Ammon's horn (tissue), 1 donor: ENCODE data around the gene PLEKHM3.
A peak's percentile ranks its signal among the peaks of the same experiment; 100 is the strongest.
"Not testable (repeated sequence)": the region's sequence is repeated elsewhere in the genome, so short reads cannot be mapped to it uniquely, and the experiment has no call there.

Experiments used
- DNase-seq: peaks from one replicate; pipeline ENCODE4 v3.0.0-alpha.2; 2016; ENCODE audit warnings: low spot score

PLEKHM3 gene

DNA sequence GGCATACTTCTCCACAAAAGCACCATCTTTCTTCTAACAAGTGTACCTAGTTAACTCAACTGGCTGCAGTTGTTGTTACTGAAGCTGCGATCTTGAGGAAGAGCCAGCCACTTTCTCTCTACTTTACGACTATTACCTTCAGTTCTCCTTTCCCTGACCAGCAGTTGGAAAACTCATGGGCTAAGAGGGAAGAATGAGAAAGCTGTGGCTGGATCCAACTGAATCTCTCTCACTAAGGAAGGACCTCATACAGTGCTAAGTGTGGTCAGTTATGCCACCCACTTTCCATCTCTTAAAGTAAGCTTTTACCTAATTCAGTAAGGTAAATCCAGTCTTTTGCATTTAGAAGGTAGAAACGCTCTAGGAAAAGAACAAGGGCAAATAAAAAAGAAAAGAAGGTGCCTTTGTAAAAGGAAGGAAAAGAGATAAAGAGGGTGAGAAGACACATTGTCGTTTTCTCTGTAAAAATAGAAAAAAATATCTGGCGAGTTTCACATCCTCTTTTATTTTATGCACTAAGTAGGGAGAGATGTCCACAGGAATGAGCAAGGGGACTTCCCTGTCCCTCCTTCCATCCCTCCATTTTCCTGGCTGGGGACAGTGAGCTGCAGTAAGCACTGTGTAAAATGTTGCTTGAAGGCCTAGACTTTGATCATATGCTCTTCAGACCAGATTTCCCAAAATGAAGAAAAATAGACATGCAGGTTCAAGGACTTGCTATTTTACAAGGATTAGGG lies 73.4 kb downstream of the PLEKHM3 start:
- no peak for DNase-seq

DNA sequence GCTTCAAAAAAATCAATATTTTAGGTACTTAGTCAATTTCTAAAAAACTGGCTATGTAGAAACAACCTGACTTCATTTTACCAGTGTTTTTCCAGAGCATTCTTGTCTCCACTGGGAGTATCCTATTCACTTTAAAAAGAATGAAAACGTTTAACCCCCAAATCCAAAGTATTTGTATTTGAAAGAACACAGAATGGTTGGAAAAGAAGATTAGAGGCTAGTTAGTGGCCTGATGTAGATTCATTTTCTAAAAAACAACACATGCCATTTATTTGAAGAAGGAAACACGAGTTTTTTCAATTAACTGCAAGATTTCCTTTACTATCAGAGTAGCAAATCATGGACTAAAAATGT lies 74.6 kb downstream of the PLEKHM3 start:
- DNase-seq: no peak

DNA sequence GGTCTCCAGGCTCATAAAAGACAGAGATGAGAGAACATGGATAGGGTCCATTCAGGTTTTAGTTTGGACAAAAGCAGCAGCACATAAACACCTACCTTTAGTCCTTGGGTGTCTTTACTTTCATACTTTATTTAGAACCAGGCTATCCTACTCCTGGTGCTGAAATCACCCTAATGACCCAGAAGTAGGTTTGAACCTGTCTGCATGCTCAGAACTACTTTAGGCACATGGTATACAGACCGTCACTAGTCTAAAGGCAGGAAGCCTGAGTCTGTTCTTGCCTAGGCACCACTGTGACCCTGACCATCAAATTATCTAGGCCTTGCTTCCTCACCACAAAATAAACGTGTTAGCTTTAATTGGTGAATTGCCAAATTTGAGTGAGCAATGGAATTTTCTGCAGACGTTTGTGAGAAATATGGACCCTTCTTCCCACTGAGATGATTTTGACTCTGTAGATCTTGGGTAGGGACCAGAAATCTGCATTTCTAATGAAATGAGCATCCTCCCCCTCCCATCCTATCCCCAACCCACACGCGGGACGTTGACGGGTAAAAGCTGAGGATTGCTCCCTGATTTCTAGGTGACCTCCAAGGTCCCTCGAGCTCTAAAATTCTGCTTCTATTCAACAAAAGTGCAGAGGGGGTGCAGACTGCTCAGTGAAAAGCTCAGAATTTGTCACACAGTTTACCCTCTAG lies 75.1 kb downstream of the PLEKHM3 start:
- DNase-seq: no peak

DNA sequence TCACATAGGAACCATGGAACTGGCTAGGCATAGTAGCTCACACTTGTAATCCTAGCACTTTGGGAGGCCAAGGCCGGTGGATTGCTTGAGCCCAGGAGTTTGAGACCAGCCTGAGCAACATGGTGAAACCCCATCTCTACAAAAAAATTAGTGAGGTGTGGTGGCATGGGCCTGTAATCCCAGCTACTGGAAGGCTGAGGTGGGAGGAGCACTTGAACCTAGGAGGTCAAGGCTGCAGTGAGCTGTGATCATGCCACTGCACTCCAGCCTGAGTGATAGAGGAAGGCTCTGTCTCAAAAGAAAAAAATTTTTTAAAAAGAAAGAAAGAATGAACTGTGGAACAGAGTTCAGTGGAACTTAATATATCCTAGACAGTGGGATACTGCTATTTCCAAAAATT lies 76.1 kb downstream of the PLEKHM3 start:
- DNase-seq: not testable (repeated sequence)

DNA sequence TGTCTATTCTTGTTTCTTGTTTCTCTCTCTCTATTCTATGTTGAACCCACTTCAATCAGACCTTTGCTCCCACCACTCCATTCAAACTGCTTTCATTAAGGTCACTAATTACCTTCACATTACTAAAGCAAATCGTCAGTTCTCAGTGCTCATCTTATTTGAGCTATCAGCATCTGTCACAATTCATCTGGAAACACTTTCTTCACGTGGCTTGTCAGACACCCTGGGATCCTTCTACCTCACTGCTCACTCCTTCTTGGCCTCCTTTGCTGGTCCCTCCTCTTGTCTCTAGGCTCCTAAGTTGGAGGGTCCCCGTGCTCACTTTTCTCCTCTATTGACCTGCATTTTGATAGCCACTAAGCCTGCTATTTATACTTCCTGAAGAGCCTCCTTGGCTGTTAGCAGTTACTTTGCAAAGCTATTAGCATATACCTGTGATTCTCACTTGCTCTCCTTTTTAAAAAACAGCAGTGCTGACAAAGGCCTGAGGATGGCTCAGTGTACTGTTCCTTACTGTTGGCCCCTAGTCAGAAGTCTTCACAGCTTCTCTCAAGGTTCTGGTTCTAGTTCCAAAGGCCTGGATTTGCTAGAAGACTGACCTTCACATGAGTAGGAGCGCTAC lies 80.2 kb downstream of the PLEKHM3 start:
- no peak for DNase-seq

DNA sequence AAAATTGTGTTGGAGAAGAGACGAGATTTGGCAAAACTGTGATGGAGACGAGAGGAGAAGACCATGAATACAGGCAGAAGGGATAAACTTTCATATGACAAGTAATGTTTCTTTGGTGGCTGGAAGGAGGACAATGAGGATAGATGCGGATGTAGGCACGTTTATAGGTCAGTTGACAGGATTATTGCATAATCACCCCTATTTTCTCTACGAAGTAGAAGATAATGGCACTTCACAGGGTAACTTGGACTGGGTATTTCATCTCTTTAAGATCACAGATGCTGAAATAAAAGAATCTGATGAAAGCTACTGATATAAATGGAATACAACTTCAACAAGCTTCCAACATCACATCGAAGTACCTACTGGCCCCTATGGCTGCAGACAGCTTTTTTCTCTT lies 81.0 kb downstream of the PLEKHM3 start:
- DNase-seq: no peak

DNA sequence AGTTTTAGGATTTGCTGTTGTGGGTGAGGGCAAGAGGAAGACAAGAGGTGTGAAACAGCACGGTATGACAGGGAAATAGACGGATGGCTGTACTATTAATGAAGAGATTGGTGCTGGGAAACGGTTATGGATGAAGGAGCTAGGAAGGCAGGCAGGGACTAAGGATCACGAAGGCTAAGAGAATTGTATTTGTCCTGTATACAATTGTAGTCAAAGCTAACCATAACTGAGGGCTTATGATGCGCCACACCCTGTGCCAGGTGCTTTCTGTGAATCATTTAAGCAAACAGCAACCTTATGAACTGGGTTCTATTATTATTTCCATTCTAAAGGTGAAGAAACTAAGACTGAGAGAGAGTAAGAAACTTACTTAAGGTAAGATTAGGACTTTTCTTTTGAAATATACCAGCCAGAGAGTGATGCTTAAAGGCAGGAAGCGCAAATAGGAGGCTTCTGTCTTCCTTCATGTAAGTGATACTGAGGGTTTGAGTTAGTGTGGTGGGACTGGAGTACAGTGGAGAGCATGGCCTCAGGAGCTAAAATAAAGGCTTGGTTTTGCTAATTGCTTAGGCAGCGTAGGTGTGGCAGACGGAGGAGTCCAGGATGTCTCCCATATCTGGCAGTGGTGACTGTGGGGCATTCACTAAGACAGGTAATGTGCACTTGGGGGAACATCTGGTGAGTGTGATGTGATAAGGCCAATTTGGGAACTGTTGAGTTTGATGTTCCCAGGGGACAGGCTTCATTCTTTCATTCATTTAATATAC lies 85.8 kb downstream of the PLEKHM3 start:
- no peak for DNase-seq

DNA sequence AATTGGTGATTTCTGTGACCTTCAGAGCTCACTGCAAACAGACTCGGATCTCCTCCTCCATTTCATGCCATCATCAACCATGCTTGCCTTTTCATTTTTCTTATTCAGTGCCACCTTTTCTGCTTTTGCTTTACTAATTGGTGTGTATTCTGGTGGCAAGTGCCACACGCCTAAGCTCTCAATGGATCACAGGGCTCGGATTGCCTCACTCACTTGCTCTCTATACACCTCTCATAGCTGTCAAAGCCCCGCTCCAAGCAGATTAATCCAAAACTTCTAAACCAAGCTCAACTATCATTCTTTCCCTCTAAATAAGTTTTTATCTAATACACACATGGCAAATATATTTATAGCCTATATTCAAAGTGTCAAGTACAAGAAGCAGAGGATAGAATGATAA lies 86.4 kb downstream of the PLEKHM3 start:
- no peak for DNase-seq

DNA sequence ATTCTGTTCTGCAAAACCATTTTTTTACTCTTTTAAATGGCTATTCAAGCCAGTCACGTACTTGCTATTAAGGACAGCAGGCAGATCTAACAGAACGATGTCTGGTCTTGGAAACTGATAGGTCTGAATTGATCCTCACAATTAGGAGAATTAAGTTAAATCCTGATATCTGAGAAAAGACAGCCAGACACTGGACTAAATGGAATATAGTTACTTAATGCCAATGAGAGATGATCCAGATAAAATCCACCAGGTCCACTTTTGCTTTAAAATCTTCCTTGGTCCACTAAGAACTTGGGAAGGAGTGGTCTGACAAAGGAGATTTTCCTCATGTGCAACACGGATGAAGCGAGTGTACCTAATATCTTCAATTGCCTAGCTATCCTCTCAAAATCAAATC lies 86.9 kb downstream of the PLEKHM3 start:
- DNase-seq: no peak

DNA sequence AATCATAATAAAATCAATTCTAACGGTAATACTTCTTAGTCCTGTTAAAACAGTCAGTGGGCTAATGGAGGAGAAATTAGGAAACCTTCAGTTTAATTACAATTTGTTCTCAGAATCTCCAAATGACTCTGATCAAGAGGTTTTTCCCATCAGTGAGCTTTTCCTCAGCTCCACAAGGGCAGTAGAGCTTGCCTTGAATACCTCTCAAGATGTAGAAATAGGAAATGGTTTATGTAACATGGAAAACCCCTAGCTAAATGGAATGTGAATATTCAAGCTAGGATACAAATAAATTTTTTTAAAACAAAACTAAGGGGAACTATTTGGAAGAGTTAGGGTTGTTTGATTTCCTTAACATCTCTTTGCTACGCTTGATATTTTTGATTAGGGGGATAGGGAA lies 87.5 kb downstream of the PLEKHM3 start:
- no peak for DNase-seq

DNA sequence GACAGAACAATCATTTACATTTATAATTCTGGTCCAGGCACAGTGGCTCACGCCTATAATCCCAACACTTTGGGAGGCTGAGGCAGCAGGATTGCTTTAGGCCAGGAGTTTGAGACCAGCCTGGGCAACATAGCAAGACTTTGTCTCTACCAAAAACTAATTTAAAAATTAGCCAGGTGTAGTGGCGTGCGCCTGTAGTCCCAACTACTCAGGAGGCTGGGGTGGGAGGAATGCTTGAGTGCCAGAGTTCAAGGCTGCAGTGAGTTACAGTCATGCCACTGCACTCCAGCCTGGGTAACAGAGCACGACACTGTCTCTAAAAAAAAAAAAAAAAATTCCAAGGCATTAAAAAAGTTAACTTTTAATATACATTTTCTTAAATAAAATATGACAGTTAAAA lies 88.1 kb downstream of the PLEKHM3 start:
- no peak for DNase-seq

DNA sequence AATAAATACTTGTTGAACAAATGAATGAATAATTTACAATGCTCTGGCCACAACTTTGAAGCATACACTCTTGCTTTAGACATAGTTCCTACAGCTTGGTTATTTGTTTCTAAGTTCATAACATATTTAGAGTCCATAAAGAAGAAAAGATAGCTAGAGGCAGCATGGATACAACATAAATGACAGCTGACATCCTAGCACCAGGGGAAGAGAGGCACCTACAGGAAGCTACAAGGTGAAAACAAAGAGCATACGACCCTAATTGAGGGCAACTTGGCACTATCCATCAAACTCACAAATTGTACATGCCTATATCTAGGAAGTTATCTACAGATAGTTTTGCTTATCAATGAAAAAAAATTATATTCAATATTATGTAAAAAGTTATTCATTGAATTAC lies 88.9 kb downstream of the PLEKHM3 start:
- DNase-seq: no peak

DNA sequence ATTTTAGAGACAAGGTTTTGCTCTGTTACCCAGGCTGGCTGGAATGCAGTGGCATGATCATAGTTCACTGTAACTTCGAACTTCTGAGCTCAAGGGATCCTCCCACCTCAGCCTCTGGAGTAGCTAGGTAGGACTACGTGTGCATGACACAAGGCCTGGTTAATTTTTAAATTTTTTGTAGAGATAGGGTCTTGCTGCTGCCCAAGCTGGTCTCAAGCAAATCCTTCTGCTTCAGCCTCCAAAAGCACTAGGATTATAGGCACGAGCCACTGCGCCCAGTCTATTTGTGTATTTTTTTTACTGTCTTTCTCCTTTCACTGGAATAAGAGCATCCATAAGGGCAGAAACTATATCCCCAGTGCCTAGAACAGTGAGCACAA lies 89.3 kb downstream of the PLEKHM3 start:
- DNase-seq: no peak

DNA sequence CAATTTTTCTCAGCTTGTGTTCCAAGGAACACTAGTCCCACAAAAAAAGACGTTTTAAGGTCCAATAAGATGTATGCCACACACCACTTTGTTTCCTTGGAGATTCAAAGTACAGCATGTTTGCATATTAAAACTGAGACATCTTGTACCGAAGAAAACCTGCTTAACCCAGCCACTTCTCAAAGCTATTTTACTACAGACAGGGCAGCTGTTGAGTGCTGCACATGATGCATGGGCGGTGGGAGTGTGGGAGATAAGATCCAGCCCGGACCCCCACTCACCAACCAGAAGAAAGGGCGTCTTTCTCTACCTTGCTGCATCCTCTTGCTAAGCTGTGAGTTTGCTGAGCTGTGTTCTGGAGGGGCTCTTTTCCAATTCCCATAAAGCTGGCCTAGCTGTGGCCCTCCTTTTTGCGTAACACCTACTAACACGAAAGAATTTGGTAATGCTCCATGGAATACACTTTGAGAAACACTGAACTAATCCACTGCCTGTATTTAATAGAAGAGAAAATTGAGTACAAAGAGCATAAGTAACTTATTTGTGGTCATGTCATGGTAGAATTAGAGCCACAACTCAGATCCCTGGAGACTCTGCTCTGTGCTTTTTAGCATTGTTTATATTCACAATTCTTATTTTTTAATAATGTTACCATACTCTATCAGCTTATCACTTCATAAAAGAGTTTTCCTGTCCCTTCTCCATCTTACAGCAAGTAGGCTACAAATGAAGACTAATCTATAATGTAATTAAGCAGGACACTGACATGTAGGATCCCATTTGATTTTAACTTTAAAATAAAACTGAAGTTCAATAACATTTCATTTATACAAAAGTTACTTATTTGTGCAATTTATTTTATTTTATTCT lies 90.0 kb downstream of the PLEKHM3 start:
- DNase-seq: no peak

DNA sequence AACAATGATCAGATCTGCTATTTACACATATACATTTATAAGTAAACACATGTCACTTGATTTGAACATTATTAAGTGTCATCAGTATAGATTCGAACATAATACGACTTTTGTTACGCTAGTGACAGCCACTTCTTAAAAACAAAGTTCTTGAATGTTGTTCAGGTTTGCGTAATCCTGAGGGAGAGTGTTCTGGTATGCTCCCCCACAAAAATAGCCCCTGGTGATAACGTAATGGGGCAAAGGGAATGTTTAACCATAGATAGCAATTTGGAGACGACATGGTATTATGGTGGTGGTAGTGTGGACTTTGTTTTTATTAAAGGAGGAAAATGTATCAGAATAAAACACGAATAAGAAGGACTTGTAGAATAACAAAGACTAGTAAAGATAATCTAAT lies 90.6 kb downstream of the PLEKHM3 start:
- no peak for DNase-seq

DNA sequence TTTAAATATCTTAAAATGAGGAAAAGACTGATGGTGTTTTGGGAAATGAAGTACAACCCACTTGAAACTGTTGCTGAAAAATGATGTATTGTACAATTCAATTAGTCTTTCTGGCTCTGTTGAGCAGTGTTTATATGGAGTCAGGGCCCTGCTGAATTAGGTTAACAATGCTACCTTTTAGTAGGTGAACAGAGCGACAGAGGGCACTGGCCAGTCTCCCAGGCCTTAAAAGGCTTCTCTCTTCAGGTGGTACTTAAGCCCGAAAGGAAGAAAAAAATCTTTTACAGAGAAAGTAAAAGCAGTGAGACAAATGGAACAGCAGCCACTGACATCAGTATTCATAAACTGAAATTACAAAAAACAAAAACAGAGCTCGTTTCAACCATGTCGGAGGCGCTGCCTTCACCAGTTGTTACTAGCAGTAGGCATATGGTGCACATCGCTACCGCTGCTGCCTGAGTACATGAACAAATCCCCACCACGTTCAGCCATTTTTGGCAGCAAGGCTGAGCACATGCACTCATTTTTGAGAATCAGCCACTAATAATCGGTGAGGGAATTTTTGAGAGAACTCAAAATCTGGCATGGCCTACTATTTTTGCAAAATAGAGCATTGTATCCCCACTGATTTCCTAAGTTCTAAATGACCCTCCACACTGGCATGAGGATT lies 91.8 kb downstream of the PLEKHM3 start:
- peak; percentile 72 for DNase-seq

DNA sequence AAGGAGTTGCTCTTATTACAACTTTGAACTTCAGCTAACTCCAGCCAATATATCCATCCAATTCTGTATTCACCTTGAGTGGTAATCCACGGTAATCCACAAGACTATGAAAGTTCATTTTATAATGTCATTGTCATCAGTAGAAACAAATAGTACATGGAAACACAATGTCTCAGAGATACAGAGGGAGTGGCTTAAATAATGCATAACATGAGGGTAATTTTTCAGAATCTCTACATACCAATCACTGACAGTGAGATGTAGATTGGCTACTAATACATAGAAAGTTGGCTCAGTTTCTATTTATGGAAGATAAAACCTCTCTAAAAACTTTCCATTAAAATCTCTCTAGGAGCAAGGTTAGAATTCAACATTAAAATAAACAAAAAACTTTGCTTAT lies 93.2 kb downstream of the PLEKHM3 start:
- DNase-seq: no peak

DNA sequence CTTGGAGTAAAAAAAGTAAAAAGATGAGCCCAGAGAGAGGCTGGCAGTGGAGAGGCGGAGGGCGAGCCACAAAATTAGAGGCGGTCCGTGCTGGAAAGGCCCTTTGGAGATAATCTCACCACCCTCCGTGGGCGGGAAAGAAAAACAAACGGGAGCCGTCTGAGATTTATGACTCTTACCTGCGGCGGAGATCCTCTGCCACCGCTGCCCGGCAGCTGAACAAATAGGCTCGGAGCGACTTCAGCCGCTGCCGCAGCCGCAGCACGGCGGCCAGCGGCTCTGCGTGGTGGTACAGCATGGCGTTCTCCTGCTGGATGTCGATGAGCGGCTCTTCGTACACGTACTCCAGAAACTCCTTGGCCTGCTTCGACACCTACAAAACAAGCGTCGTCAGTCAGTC lies 94.6 kb downstream of the PLEKHM3 start:
- DNase-seq: no peak

DNA sequence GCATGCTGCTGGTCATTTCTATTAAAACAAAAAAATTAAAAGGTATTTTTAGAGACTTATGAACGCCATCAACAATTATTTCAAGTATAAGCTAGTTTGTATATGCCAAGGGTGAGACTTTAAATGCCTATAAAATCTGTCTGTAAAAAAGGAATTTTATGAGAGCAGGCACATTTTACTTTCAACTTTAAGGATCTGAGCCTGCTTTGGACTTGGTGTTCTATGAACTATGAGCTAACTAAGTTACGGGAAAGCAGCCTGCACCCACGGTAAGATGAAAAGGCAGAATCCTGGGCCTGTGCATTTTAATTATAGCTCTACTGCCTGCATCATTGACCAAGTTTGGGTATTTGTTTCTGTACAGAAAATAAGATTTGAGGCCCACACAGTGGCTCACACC lies 95.4 kb downstream of the PLEKHM3 start:
- DNase-seq: no peak

DNA sequence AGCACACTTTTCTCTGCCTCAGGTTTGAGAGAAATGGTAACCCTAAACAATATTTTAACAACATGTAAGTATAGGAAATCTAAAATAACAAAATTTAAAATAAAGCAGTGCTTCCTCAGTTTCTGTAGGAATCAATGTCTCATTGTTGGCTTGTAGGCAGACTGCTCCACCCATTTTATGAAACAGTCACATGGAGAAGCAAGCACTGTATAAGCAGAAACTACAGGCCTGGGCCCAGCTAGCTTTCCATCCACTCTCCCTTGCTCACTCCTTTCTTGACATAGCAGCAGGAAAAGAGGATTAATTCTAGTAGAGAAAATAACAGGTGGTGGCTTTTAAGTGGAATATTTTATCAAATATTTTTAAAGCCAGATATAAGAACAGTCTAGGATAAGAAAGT lies 97.2 kb downstream of the PLEKHM3 start:
- peak; percentile 41 for DNase-seq

DNA sequence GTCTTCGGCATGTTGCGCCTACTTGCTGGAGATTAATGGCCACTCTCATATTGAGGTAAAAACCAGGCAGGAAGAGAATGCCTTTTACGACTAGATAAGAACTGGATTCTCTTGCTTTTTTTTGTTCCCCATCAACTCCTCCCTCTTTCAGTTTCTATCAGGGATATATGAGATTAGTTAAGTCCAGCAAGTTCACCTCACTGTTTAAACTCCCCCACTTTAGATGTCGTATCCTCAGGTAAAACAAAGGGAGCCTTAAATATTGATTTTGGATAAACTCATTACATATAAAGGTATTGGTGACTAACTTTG lies 98.4 kb downstream of the PLEKHM3 start:
- no peak for DNase-seq
